GM12878 (cell line): ENCODE measurements around the gene LAS1L.

Experiments used
- ATF7 ChIP-seq: fragments of 450-650 bp; IDR thresholded peaks from 2 replicates; pipeline ENCODE4 v1.6.1; 2016; ENCODE audit warnings: low read depth, mild to moderate bottlenecking
- FOXK2 ChIP-seq: fragments of 450-650 bp; IDR thresholded peaks from 2 replicates; pipeline ENCODE4 v1.6.1; 2017; ENCODE audit warnings: mild to moderate bottlenecking, moderate library complexity
- MTA3 ChIP-seq: IDR thresholded peaks from 2 replicates; pipeline ENCODE4 v1.6.1; 2012; ENCODE audit warnings: low read length, inconsistent platforms, borderline replicate concordance
- TBL1XR1 ChIP-seq: IDR thresholded peaks from 2 replicates; pipeline ENCODE4 v1.6.1; 2012; ENCODE audit warnings: low read depth, low read length, improper control_type of control experiment
- TF ChIP-seq, protein P1 (sequence below): IDR thresholded peaks from 2 replicates; pipeline ENCODE4 v1.6.1; 2011; ENCODE audit warnings: low read depth, mild to moderate bottlenecking, low read length, moderate library complexity, borderline replicate concordance; ENCODE audit errors: extremely low read depth
- TF ChIP-seq, protein P2 (sequence below): fragments of 450-650 bp; IDR thresholded peaks from 2 replicates; pipeline ENCODE4 v1.6.1; 2016; ENCODE audit warnings: mild to moderate bottlenecking
- TF ChIP-seq, protein P3 (sequence below), 3 experiments: IDR thresholded peaks in 2 of 3; conservative IDR thresholded peaks in 1 of 3; 2 replicates each; pipeline ENCODE4 v1.5.1; 2011; ENCODE audit warnings: low read depth in 3 of 3, low read length in 3 of 3, mild to moderate bottlenecking in 3 of 3, control low read depth in 2 of 3, moderate library complexity in 2 of 3, inconsistent platforms in 1 of 3, mixed read lengths in 1 of 3; ENCODE audit not compliant: control insufficient read depth in 2 of 3, insufficient read depth in 1 of 3; ENCODE audit errors: extremely low read depth in 1 of 3

DNA sequence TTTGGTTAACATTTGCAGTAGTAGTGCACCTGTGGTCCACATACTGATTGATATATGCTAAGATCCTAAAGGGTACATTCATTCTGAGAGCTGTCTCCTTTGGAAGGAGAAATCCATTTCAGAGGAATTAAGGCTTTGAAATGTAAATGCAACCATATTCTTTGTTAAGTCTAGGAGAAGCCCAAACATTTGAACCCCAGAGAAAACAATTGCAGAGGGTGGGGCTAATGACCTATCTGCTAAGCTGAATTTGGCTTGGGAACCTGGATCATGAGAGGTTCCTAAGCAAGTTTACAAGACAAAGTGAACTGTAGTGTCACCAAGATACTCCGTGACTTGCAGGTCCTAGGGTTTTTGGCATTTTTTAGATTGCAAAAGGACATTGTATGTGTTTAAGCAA is 41.2 kb downstream of the LAS1L start:
- TF ChIP-seq TBL1XR1 (no peak), FOXK2 (no peak), MTA3 (no peak), ATF7 (no peak)
- TF ChIP-seq, protein P1, sequence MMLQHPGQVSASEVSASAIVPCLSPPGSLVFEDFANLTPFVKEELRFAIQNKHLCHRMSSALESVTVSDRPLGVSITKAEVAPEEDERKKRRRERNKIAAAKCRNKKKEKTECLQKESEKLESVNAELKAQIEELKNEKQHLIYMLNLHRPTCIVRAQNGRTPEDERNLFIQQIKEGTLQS = no peak
- TF ChIP-seq, protein P2, sequence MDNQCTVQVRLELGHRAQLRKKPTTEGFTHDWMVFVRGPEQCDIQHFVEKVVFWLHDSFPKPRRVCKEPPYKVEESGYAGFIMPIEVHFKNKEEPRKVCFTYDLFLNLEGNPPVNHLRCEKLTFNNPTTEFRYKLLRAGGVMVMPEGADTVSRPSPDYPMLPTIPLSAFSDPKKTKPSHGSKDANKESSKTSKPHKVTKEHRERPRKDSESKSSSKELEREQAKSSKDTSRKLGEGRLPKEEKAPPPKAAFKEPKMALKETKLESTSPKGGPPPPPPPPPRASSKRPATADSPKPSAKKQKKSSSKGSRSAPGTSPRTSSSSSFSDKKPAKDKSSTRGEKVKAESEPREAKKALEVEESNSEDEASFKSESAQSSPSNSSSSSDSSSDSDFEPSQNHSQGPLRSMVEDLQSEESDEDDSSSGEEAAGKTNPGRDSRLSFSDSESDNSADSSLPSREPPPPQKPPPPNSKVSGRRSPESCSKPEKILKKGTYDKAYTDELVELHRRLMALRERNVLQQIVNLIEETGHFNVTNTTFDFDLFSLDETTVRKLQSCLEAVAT = no peak
- TF ChIP-seq, protein P3, sequence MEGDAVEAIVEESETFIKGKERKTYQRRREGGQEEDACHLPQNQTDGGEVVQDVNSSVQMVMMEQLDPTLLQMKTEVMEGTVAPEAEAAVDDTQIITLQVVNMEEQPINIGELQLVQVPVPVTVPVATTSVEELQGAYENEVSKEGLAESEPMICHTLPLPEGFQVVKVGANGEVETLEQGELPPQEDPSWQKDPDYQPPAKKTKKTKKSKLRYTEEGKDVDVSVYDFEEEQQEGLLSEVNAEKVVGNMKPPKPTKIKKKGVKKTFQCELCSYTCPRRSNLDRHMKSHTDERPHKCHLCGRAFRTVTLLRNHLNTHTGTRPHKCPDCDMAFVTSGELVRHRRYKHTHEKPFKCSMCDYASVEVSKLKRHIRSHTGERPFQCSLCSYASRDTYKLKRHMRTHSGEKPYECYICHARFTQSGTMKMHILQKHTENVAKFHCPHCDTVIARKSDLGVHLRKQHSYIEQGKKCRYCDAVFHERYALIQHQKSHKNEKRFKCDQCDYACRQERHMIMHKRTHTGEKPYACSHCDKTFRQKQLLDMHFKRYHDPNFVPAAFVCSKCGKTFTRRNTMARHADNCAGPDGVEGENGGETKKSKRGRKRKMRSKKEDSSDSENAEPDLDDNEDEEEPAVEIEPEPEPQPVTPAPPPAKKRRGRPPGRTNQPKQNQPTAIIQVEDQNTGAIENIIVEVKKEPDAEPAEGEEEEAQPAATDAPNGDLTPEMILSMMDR (IDR thresholded peaks at IDR 0.05 in 2 of 3, conservative IDR thresholded peaks at IDR 0.05 in 1 of 3; ENCODE audit: control insufficient read depth in 2 of 3, extremely low read depth in 1 of 3, insufficient read depth in 1 of 3, low read depth in 3 of 3, low read length in 3 of 3) = no peak
